ENCODE results near the gene OXCT2. TPM values are rescaled to one million over a fixed set of nuclear protein-coding genes. Genes with fewer than 3 reads are reported as not detected.
"Not testable (repeated sequence)": the region's sequence is repeated elsewhere in the genome, so short reads cannot be mapped to it uniquely, and the experiment has no call there.

The OXCT2 gene
- total RNA-seq, 1 experiment from 2014 or later: 6.4 TPM

DNA sequence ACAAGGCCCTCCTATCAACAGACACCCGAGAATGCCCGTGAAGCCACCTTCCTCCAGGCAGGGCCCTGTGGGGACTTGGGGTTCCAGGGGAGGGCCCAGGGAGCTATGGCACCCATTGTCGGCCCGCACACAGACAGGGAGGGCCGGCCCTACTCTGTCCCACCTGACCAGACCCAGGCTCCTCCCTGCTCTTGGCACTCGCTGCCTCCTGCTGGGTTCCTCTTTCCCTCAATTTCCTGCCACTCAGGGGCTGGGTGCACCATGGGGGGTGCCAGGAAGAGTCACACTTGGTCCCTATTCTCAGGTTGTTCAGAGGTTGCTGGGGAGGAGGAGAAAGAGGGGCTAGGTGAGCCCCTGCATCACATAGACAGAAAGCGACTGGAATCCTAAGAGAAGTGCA is 8.0 kb upstream of the OXCT2 start:
- Histone ChIP-seq H3K36me3 (ENCODE audit: control insufficient read depth, insufficient read depth, low read length) (no peaks in the 10 kb centered on the region), H3K4me1 (peaks cover 6% of the 10 kb centered on the region; the same call in 1 of the 2 replicates), H3K4me3 (ENCODE audit: low read depth, low read length) (no peak overlapping the region), H3K9me3 (no peaks in the 10 kb centered on the region), H3K27me3 (replicated peaks; ENCODE audit: control insufficient read depth, insufficient read depth, low read length) (no peaks in the 10 kb centered on the region)
- CTCF ChIA-PET: no interaction called here
- H3K27me3 Mint-ChIP-seq (ENCODE audit: insufficient read depth, unreplicated experiment): no peaks in the 10 kb centered on the region
- no peaks in the 10 kb centered on the region for H3K36me3 Mint-ChIP-seq (ENCODE audit: insufficient read depth, unreplicated experiment)
- no peak overlapping the region for H3K27ac Mint-ChIP-seq (ENCODE audit: unreplicated experiment)
- TF ChIP-seq, protein P1, sequence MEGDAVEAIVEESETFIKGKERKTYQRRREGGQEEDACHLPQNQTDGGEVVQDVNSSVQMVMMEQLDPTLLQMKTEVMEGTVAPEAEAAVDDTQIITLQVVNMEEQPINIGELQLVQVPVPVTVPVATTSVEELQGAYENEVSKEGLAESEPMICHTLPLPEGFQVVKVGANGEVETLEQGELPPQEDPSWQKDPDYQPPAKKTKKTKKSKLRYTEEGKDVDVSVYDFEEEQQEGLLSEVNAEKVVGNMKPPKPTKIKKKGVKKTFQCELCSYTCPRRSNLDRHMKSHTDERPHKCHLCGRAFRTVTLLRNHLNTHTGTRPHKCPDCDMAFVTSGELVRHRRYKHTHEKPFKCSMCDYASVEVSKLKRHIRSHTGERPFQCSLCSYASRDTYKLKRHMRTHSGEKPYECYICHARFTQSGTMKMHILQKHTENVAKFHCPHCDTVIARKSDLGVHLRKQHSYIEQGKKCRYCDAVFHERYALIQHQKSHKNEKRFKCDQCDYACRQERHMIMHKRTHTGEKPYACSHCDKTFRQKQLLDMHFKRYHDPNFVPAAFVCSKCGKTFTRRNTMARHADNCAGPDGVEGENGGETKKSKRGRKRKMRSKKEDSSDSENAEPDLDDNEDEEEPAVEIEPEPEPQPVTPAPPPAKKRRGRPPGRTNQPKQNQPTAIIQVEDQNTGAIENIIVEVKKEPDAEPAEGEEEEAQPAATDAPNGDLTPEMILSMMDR (IDR thresholded peaks at IDR 0.05; ENCODE audit: insufficient read depth in 1 of 2, low read depth in 1 of 2, low read length in 1 of 2, severe bottlenecking in 1 of 2, unreplicated experiment in 1 of 2): no peak
- H3K4me1 Mint-ChIP-seq (ENCODE audit: low read depth, unreplicated experiment): no peaks in the 10 kb centered on the region
- no peak overlapping the region for H3K4me3 Mint-ChIP-seq (ENCODE audit: unreplicated experiment)
- intact Hi-C loops (cut with micrococcal nuclease; ENCODE audit: unreplicated experiment): no loop called here
- no peak for DNase-seq
- POLR2A ChIA-PET: no interaction called here
- no TSS peak for BruUV-seq (replicated peaks)
- H3K9me3 Mint-ChIP-seq (ENCODE audit: unreplicated experiment): no peaks in the 10 kb centered on the region

DNA sequence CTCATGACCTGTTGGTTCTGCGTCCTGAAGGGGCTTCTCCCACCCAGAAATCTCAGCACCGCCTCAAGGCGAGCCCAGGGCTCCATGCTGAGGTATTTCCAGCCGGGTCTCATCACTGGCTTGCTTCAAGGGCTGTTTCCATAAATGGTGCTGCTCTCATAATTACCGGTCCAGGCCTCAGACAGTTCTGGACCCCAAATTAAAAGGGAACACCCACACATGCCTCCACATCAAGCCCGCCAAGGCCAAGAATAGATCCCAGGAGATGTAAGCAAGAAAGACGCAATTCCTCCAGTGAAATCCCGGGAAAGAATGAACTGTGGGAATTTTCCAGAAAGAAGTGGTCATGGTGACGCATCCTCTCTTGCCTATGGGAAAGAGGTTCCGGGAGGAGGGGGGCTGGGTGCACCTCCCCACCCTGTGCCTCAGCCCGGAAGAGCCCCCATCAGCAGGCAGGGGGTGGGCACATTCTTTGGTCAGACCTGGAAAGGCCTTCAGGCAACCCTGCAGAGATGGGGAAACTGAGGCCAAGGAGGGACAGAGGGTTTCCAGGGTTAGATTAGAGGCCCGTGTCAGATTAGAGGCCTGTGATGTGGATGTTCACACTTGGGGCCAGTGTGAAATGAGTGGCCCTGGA is 7.4 kb upstream of the OXCT2 start:
- CTCF ChIA-PET; H3K4me3 ChIP-seq (ENCODE audit: low read depth, low read length): not testable (repeated sequence)

DNA sequence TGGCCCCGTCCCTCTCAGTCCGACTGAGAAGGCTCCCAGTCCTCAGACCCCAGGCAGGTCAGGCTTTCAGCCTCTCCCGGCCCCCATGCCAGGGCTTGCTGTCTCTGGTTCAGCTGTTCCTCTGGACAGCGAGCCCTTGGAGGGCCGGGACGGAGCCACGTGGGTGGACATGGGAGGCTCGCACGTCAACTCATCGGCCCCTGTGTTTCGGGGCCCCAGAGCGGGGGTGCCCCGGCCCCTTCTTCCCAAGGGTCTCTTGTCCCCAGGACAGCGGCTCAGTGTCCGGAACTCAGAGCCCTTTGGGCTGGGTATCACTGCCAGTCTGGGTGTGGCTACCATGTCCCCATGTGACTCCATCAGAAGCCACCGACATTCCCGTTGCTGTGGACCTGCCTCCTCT is 6.7 kb upstream of the OXCT2 start:
- H3K9me3 ChIP-seq; CTCF ChIA-PET; H3K27me3 ChIP-seq (replicated peaks; ENCODE audit: control insufficient read depth, insufficient read depth, low read length); H3K4me1 Mint-ChIP-seq (ENCODE audit: low read depth, unreplicated experiment); H3K27ac Mint-ChIP-seq (ENCODE audit: unreplicated experiment); H3K36me3 Mint-ChIP-seq (ENCODE audit: insufficient read depth, unreplicated experiment); H3K4me1 ChIP-seq; intact Hi-C loops (cut with micrococcal nuclease; ENCODE audit: unreplicated experiment); H3K9me3 Mint-ChIP-seq (ENCODE audit: unreplicated experiment); DNase-seq; H3K4me3 Mint-ChIP-seq (ENCODE audit: unreplicated experiment); H3K36me3 ChIP-seq (ENCODE audit: control insufficient read depth, insufficient read depth, low read length); BruUV-seq (replicated peaks); H3K27me3 Mint-ChIP-seq (ENCODE audit: insufficient read depth, unreplicated experiment); POLR2A ChIA-PET; H3K4me3 ChIP-seq (ENCODE audit: low read depth, low read length): not testable (repeated sequence)

More for the DNA sequence above, 7.4 kb upstream of the OXCT2 start:
- H3K27me3 Mint-ChIP-seq (ENCODE audit: insufficient read depth, unreplicated experiment); H3K4me1 Mint-ChIP-seq (ENCODE audit: low read depth, unreplicated experiment); H3K27ac Mint-ChIP-seq (ENCODE audit: unreplicated experiment); intact Hi-C loops (cut with micrococcal nuclease; ENCODE audit: unreplicated experiment); H3K9me3 Mint-ChIP-seq (ENCODE audit: unreplicated experiment); BruUV-seq (replicated peaks); DNase-seq; POLR2A ChIA-PET; H3K27me3 ChIP-seq (replicated peaks; ENCODE audit: control insufficient read depth, insufficient read depth, low read length); H3K36me3 ChIP-seq (ENCODE audit: control insufficient read depth, insufficient read depth, low read length); H3K4me1 ChIP-seq; H3K4me3 Mint-ChIP-seq (ENCODE audit: unreplicated experiment); H3K36me3 Mint-ChIP-seq (ENCODE audit: insufficient read depth, unreplicated experiment); H3K9me3 ChIP-seq: not testable (repeated sequence)

DNA sequence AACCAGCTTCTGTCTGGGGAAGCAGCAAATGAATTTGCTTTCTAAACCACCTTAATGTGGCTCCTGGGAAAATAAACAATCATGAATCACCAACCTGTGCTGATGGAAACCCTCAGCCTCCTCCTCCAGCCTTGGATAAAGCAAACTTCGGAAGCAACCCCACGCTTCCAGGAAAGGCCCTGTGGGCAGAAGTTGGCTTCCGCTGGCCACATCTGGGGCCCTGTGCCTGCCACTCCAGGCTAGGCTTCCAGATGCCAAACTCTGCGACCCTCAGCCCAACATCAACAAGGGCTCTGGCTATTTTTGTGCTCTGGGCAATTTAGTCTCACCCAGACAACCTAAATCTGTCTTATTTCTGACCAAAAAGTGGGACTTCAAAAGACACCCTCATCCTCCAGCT is 6.2 kb upstream of the OXCT2 start:
- no peaks in the 10 kb centered on the region for H3K27me3 ChIP-seq (replicated peaks; ENCODE audit: control insufficient read depth, insufficient read depth, low read length)
- POLR2A ChIA-PET: no interaction called here
- no peaks in the 10 kb centered on the region for H3K36me3 ChIP-seq (ENCODE audit: control insufficient read depth, insufficient read depth, low read length)
- no peak overlapping the region for H3K4me3 ChIP-seq (ENCODE audit: low read depth, low read length)
- H3K9me3 Mint-ChIP-seq (ENCODE audit: unreplicated experiment): no peaks in the 10 kb centered on the region
- BruUV-seq (replicated peaks): no TSS peak
- CTCF ChIA-PET: no interaction called here
- TF ChIP-seq, protein P1 (IDR thresholded peaks at IDR 0.05; ENCODE audit: insufficient read depth in 1 of 2, low read depth in 1 of 2, low read length in 1 of 2, severe bottlenecking in 1 of 2, unreplicated experiment in 1 of 2): no peak
- H3K9me3 ChIP-seq: no peaks in the 10 kb centered on the region
- H3K4me1 Mint-ChIP-seq (ENCODE audit: low read depth, unreplicated experiment): no peaks in the 10 kb centered on the region
- H3K36me3 Mint-ChIP-seq (ENCODE audit: insufficient read depth, unreplicated experiment): no peaks in the 10 kb centered on the region
- peaks cover 6% of the 10 kb centered on the region; the same call in 1 of the 2 replicates for H3K4me1 ChIP-seq
- DNase-seq: no peak
- no peaks in the 10 kb centered on the region for H3K27me3 Mint-ChIP-seq (ENCODE audit: insufficient read depth, unreplicated experiment)
- H3K4me3 Mint-ChIP-seq (ENCODE audit: unreplicated experiment): no peak overlapping the region
- intact Hi-C loops (cut with micrococcal nuclease; ENCODE audit: unreplicated experiment): no loop called here
- no peak overlapping the region for H3K27ac Mint-ChIP-seq (ENCODE audit: unreplicated experiment)
